Measurements from ENCODE around the gene MALT1. TPM values are rescaled to one million over a fixed set of nuclear protein-coding genes. Genes with fewer than 3 reads are reported as not detected.

MALT1 gene
- total RNA-seq, 2 donors from 2014 or later, result 40.8 to 50.6 TPM

DNA sequence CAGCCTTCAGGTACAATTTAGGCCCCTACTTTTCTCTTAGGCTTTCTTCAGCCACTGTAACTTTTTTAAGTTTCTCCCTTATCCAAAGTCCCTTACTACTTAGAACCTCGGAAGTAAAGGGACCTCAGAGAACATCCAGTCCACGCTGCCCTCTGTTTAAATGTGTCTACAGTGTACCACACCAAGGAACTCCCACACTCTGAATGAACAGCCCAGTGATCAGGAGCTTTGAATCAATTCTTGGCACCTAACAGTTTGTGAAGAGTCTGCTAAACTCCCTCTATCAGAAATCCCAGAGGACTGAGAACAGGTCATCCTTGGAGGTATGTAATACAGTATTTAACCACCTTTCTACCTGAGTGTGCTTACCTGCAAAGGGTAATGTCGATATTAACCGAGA lies 11.6 kb upstream of the MALT1 start:
- Mint-ChIP-seq H3K27me3 (ENCODE audit: low read depth) (no peaks in the 10 kb centered on the region), H3K36me3 (ENCODE audit: insufficient read depth in 2 of 2) (peaks cover 3 to 8% of the 10 kb centered on the region in 2 donors), H3K9me3 (peaks cover 4 to 7% of the 10 kb centered on the region in 2 donors), H3K27ac (peak overlapping the region; percentile 56), H3K4me3 (peak overlapping the region in 1 of 2 donors; percentile 23), H3K4me1 (ENCODE audit: low read depth) (peaks cover 46% of the 10 kb centered on the region)
- ATAC-seq (replicated peaks in 1 of 2) (no peak), DNase-seq (no peak)

DNA sequence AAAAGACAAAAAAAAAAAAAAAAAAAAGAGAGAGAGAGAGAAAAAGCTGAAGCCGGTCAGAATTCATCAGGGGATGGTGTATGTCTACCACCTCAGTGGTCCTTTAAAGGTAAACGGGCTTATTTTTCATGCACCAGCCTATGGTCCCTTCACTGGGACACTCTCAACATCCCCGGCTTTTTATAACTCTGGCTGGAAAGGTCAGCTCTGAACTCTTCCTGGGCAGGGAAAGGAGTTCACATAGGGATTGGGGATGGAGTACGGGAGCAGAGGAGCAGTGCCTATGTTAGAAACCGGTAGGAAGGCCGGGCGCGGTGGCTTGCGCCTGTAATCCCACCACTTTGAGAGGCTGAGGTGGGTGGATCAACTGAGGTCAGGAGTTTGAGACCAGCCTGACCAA lies 10.3 kb upstream of the MALT1 start:
- Mint-ChIP-seq H3K4me3 (no peak overlapping the region), H3K27ac (no peak overlapping the region)

DNA sequence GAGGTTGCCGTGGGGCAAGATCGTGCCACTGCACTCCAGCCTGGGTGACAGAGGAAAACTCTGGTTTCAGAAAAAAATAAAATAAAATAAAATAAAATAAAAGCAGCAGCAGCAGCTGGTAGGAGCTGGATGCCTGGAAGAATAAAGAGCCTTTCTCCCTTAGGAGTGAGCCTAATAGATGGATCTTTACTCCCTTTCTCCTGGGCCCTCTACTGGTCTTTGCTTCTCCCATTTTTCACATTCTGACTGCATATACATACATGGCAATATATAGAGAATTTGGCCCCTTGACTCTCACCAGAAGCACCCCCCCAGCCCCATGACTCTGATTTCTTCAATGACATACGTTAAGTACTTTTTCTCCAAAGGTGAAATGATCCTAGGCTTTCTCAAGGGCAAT lies 9.8 kb upstream of the MALT1 start:
- DNase-seq (no peak), ATAC-seq (replicated peaks in 1 of 2) (no peak)
- peaks cover 0 to under 1% of the 10 kb centered on the region in 2 donors for H3K9me3 Mint-ChIP-seq
- no peaks in the 10 kb centered on the region for H3K27me3 Mint-ChIP-seq (ENCODE audit: low read depth)
- no peak overlapping the region for H3K27ac Mint-ChIP-seq
- no peak overlapping the region for H3K4me3 Mint-ChIP-seq
- H3K4me1 Mint-ChIP-seq (ENCODE audit: low read depth), result peaks cover 55% of the 10 kb centered on the region
- no peaks in the 10 kb centered on the region for H3K36me3 Mint-ChIP-seq (ENCODE audit: insufficient read depth in 2 of 2)

More for the DNA sequence above, 10.3 kb upstream of the MALT1 start:
- DNase-seq (no peak), ATAC-seq (replicated peaks in 1 of 2) (no peak)
- H3K27me3 Mint-ChIP-seq (ENCODE audit: low read depth), result no peaks in the 10 kb centered on the region
- H3K9me3 Mint-ChIP-seq, result peaks cover 0 to 2% of the 10 kb centered on the region in 2 donors
- H3K36me3 Mint-ChIP-seq (ENCODE audit: insufficient read depth in 2 of 2), result no peaks in the 10 kb centered on the region
- peaks cover 52% of the 10 kb centered on the region for H3K4me1 Mint-ChIP-seq (ENCODE audit: low read depth)

DNA sequence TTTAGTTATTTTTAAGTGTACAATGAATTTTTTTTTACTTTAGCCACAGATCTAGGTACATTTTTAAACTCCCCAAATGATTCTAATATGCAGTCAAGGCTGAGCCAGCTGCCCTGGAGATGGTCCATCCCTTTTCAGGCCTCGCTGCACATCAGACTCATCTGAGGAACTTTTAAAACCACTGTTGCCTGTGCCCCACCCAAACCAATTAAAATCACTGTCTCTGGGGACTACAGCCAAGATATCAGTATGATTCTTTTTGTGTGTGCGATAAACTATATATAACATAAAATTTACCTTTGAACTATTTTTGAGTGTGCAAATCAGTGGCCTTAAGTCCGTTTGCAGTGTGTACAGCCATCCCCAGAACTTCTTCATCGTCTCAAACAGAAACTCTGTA lies 9.1 kb upstream of the MALT1 start:
- H3K27me3 Mint-ChIP-seq (ENCODE audit: low read depth), result no peaks in the 10 kb centered on the region
- no peaks in the 10 kb centered on the region for H3K9me3 Mint-ChIP-seq
- ATAC-seq (replicated peaks in 1 of 2), result no peak
- no peak overlapping the region for H3K27ac Mint-ChIP-seq
- no peak overlapping the region for H3K4me3 Mint-ChIP-seq
- peaks cover 52% of the 10 kb centered on the region for H3K4me1 Mint-ChIP-seq (ENCODE audit: low read depth)
- DNase-seq, result no peak
- no peaks in the 10 kb centered on the region for H3K36me3 Mint-ChIP-seq (ENCODE audit: insufficient read depth in 2 of 2)

DNA sequence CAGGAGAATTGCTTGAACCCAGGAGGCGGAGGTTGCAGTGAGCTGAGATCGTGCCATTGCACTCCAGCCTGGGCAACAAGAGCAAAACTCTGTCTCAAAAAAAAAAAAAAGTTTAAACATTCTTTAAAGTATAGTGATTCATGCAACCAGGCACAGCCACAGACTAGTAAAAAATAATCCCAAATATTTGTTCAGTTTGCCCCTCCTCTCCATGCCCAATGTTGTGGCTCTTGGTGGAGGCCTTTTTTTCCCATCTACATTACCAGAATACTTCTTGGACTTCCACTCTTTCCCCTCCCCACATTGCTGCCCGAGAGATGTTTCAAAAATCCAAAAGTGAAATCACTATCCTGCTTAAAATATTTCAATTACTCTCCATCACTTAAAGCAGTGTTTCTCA lies 5.1 kb upstream of the MALT1 start:
- Mint-ChIP-seq H3K36me3 (ENCODE audit: insufficient read depth in 2 of 2) (no peaks in the 10 kb centered on the region), H3K27ac (no peak overlapping the region), H3K4me1 (ENCODE audit: low read depth) (peaks cover 56% of the 10 kb centered on the region), H3K9me3 (no peaks in the 10 kb centered on the region), H3K27me3 (ENCODE audit: low read depth) (no peaks in the 10 kb centered on the region), H3K4me3 (no peak overlapping the region)
- ATAC-seq (replicated peaks in 1 of 2), result no peak
- DNase-seq, result no peak

DNA sequence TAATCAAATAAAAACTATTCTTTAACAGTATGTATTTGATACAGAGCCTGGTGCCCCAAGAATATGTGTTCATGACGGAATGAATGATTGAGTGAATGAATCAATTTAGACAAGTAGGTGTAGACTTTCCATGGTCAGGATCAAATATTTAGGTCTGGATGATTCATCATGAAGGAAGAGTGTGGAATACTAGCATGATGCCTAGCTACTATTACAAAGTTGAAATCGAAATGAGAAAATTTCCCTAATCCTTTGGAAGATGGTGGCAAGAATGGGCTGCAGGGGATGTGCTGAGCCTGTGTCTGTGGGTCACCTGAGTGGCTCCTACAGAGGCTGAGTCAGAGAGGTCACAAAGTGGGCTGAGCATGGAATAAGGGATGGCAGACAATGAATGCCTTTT lies 3.1 kb upstream of the MALT1 start:
- Mint-ChIP-seq H3K27me3 (ENCODE audit: low read depth) (no peaks in the 10 kb centered on the region), H3K27ac (no peak overlapping the region), H3K9me3 (no peaks in the 10 kb centered on the region), H3K4me1 (ENCODE audit: low read depth) (peaks cover 57% of the 10 kb centered on the region), H3K36me3 (ENCODE audit: insufficient read depth in 2 of 2) (peaks cover 0 to 3% of the 10 kb centered on the region in 2 donors), H3K4me3 (no peak overlapping the region)
- ATAC-seq (replicated peaks in 1 of 2), result no peak
- DNase-seq, result no peak

DNA sequence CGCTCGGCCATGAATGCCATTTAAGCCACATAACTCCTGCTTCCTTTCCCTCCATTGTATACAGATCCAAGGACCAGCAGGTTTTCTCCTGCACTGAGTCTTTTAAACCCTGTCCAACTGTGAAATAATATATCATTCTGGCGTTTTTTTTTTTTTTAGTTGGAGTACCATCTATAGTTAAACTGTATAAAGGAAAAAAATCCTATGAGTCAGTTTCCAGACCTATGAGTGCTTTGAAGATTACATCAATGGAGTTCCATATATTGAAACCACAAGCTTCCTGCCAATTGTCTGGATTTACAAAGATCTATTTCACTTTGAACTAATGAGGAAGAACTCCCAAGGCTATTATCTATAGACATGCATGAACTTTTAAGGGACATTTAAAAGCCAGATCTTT lies 2.4 kb upstream of the MALT1 start:
- Mint-ChIP-seq H3K27me3 (ENCODE audit: low read depth) (no peaks in the 10 kb centered on the region), H3K4me3 (peak overlapping the region in 1 of 2 donors; percentile 92), H3K4me1 (ENCODE audit: low read depth) (peaks cover 64% of the 10 kb centered on the region), H3K9me3 (no peaks in the 10 kb centered on the region), H3K36me3 (ENCODE audit: insufficient read depth in 2 of 2) (peaks cover 0 to 3% of the 10 kb centered on the region in 2 donors), H3K27ac (no peak overlapping the region)
- no peak for DNase-seq
- no peak for ATAC-seq (replicated peaks in 1 of 2)

DNA sequence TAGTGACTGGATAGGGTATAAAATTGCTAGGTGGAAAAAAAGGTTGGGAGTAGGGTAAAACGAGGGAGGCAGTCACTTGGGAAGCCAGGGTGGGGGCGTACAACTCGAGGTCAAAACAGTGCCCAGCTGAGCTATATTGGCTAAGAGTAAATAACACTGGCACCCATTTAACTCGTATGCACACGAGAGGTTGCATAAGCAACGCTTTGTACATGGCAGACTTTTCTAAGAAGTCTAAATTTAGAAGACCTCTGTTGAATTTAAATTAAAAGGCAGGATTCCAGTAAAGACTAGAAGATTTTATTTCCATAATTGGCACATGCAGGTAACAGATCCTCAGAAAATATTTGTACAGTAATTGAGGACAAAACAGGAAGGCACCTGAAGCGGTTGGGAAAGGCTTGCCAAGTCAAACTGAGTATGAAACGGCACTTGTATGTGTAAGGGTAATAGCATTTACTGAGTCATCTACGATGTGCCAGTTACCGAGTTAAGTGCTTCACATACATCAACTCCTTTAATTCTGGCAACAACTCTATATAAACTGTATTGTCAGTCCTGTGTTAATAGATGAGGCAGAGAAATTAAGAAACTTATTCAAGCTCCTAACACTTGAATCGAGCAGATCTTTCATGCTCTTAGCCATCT lies 1.4 kb upstream of the MALT1 start:
- H3K27ac Mint-ChIP-seq, result peak overlapping the region; percentile 9
- H3K27me3 Mint-ChIP-seq (ENCODE audit: low read depth), result no peaks in the 10 kb centered on the region
- peak in 1 of 2 donors; percentile 43 for DNase-seq
- peak overlapping the region; percentile 92 to 97 for H3K4me3 Mint-ChIP-seq
- ATAC-seq (replicated peaks in 1 of 2), result peak; percentile 38 to 42
- no peaks in the 10 kb centered on the region for H3K9me3 Mint-ChIP-seq
- H3K36me3 Mint-ChIP-seq (ENCODE audit: insufficient read depth in 2 of 2), result peaks cover 0 to 3% of the 10 kb centered on the region in 2 donors
- H3K4me1 Mint-ChIP-seq (ENCODE audit: low read depth), result peaks cover 73% of the 10 kb centered on the region

DNA sequence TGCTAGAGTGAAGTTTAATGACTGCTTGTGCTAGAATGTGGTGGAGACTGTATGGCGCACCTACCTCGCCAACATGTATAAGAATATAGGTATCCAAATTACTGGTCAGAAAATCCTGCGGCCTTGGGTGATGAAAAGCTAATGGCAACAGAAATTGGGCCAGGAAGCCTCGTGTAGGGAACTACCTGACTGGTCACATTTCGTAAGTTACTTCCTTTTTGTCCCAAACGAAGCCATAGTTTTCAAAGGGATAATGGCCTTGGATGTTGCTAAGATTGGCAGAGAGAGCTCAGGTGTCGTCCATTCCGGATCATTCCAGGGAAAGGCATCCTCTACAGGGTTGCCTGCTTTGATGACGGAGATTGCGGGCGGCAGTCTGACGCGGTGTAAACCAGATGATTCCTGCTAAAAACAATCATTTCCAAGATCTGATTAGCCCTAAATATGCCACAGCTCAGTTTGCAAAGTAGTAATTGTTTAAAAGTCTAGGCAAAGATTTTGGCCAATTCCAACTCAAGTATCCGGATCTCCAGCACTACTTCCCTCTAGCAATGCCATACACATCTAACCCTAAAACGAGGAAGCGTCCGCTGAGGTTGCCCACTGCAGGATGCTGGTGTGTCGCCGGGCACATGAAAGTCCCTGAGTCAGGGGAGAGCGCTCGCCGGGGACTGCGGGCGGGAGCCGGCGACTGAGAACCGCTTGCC lies 708 bp upstream of the MALT1 start:
- ATAC-seq (replicated peaks in 1 of 2) (peak; percentile 0 to 4), DNase-seq (peak in 1 of 2 donors; percentile 14)
- Mint-ChIP-seq H3K9me3 (no peaks in the 10 kb centered on the region), H3K4me3 (peak overlapping the region; percentile 92 to 97), H3K36me3 (ENCODE audit: insufficient read depth in 2 of 2) (peaks cover 0 to 3% of the 10 kb centered on the region in 2 donors), H3K4me1 (ENCODE audit: low read depth) (peaks cover 77% of the 10 kb centered on the region), H3K27ac (peak overlapping the region; percentile 82), H3K27me3 (ENCODE audit: low read depth) (no peaks in the 10 kb centered on the region)

DNA sequence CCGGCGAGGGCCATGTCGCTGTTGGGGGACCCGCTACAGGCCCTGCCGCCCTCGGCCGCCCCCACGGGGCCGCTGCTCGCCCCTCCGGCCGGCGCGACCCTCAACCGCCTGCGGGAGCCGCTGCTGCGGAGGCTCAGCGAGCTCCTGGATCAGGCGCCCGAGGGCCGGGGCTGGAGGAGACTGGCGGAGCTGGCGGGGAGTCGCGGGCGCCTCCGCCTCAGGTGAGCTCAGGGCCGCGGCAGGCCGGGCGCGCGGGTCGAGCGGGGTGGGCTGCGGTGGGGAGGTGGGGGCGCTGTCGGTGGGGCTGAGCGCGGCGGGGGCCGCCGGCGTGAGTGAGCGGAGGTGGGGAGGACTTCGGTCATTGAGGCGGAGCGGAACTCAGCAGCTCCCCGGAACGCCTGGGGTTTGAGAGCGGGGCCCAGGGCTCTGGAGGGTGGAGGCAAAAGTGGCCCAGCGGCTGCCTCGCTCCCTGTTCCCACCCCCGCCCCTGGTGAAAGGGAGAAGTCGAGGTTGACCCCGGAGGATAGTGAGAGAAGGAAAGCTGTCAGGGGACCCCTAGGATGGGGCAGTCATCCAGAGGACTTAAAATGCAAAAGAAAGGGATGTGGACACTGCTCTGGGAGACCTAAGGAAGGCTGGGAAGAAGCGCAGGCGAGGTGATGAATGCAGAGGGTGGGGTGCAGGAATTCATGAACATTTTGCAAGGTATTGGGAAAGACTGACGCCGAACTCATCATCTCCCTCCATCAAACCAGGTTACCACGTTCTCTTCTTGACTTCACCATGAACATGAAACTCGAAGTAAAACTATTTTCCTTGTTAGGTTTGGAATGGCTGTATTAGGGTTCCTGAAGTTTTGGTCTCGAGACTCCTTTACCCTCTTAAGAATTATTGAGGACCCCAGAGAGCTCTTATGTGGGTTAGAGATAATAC lies 633 bp downstream of the MALT1 start:
- H3K4me1 Mint-ChIP-seq (ENCODE audit: low read depth), result peaks cover 78% of the 10 kb centered on the region
- ATAC-seq (replicated peaks in 1 of 2), result peak; percentile 44 to 45
- H3K27ac Mint-ChIP-seq, result peak overlapping the region; percentile 90
- no peaks in the 10 kb centered on the region for H3K9me3 Mint-ChIP-seq
- peak; percentile 61 to 62 for DNase-seq
- peaks cover 0 to 3% of the 10 kb centered on the region in 2 donors for H3K36me3 Mint-ChIP-seq (ENCODE audit: insufficient read depth in 2 of 2)
- no peaks in the 10 kb centered on the region for H3K27me3 Mint-ChIP-seq (ENCODE audit: low read depth)
- peak overlapping the region; percentile 97 for H3K4me3 Mint-ChIP-seq

DNA sequence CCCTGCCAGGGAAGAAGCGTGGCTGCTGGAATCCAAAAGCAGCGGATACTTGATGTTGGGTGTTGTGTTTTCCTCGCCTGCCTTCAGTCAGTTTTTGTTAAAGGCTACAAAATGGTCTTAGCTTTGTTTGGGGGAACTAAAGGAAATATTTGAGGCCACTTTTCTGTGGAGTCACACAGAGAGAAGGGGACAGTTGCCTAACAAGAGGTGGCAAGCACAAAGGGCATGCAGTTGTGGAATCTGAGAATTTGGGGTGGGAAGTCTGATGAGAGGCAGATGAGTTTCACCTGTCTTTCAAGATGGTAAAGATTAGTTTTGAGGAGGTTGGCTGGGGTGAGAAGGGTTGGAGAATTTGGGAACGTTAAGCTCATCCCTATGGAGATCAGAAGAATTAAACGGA lies 2.9 kb downstream of the MALT1 start:
- Mint-ChIP-seq H3K4me3 (peak overlapping the region; percentile 46 to 55), H3K27me3 (ENCODE audit: low read depth) (no peaks in the 10 kb centered on the region), H3K27ac (peak overlapping the region; percentile 7), H3K9me3 (no peaks in the 10 kb centered on the region), H3K36me3 (ENCODE audit: insufficient read depth in 2 of 2) (peaks cover 0 to 3% of the 10 kb centered on the region in 2 donors), H3K4me1 (ENCODE audit: low read depth) (peaks cover 76% of the 10 kb centered on the region)
- ATAC-seq (replicated peaks in 1 of 2) (no peak), DNase-seq (no peak)

DNA sequence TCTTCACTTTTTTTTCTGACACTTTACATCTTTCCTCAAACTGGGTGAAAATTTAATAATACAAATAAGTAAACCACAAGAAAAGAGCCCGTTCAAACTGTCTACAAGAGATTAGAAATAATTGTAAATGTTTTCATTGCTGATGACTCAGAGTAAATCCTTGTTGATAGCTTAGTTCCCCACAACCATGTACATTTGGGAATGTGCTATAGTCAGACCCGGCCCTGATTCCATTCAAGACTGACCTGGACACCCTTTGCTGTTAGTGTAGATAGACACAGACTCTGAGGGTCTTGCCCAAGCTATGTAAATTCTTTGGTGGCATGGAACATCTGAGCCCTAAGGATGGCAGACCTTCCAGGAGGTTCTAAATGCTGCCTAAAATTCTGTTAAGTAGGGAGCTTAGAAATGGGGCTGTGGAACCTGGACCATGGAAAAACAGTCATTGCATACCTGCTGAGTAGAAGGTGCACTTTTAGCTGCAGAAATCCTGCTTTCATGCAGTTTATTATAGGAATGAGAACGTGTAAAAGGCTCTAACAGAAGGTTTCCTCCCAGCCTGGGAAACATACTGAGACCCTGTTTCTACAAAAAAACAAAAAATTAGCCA lies 3.7 kb downstream of the MALT1 start:
- H3K9me3 Mint-ChIP-seq, result no peaks in the 10 kb centered on the region
- DNase-seq (no peak), ATAC-seq (replicated peaks in 1 of 2) (no peak)
- peaks cover 0 to 3% of the 10 kb centered on the region in 2 donors for H3K36me3 Mint-ChIP-seq (ENCODE audit: insufficient read depth in 2 of 2)
- H3K27ac Mint-ChIP-seq, result peak overlapping the region; percentile 7
- peak overlapping the region; percentile 46 to 55 for H3K4me3 Mint-ChIP-seq
- peaks cover 75% of the 10 kb centered on the region for H3K4me1 Mint-ChIP-seq (ENCODE audit: low read depth)
- H3K27me3 Mint-ChIP-seq (ENCODE audit: low read depth), result no peaks in the 10 kb centered on the region

All from activated T-cell treated with anti-CD3 and anti-CD28 coated beads, Interleukin-2, amount 50 U/mL, for 72 hours (primary cell).